H9 (cell line): ENCODE measurements around the gene APOH. TPM values are rescaled to one million over a fixed set of nuclear protein-coding genes. Genes with fewer than 3 reads are reported as not detected.

ENCODE experiments used
- DNase-seq: peaks from one replicate; pipeline ENCODE4 v3.0.0-alpha.2; 2017
- H2AFZ ChIP-seq: one replicate; pipeline ENCODE4 v1.6.1; 2013; ENCODE audit warnings: mild to moderate bottlenecking, low read length, control low read depth, moderate library complexity
- H2AK5ac ChIP-seq: 2 replicates; pipeline ENCODE4 v1.6.1; 2013; ENCODE audit warnings: low read length, control low read depth, mixed read lengths; ENCODE audit not compliant: insufficient read length
- H2BK120ac ChIP-seq: one replicate; pipeline ENCODE4 v1.6.1; 2013; ENCODE audit warnings: low read depth, mild to moderate bottlenecking, low read length, control low read depth, inconsistent platforms; ENCODE audit not compliant: poor library complexity, severe bottlenecking
- H2BK12ac ChIP-seq: 2 replicates; pipeline ENCODE4 v1.6.1; 2013; ENCODE audit warnings: low read length, control low read depth, mixed read lengths, low read depth; ENCODE audit not compliant: insufficient read length
- H2BK15ac ChIP-seq: 2 replicates; pipeline ENCODE4 v1.6.1; 2013; ENCODE audit warnings: low read depth, low read length, control low read depth
- H2BK20ac ChIP-seq: one replicate; pipeline ENCODE4 v1.6.1; 2013; ENCODE audit warnings: low read depth, mild to moderate bottlenecking, low read length, control low read depth, inconsistent platforms; ENCODE audit not compliant: poor library complexity, severe bottlenecking
- H2BK5ac ChIP-seq: 2 replicates; pipeline ENCODE4 v1.6.1; 2013; ENCODE audit warnings: low read length, control low read depth, mixed read lengths; ENCODE audit not compliant: insufficient read length
- H3K14ac ChIP-seq: 2 replicates; pipeline ENCODE4 v1.6.1; 2013; ENCODE audit warnings: low read length, control low read depth; ENCODE audit not compliant: insufficient read depth
- H3K18ac ChIP-seq: 2 replicates; pipeline ENCODE4 v1.6.1; 2013; ENCODE audit warnings: low read depth, mild to moderate bottlenecking, mixed read lengths, low read length, control low read depth; ENCODE audit not compliant: insufficient read length
- H3K23ac ChIP-seq: 2 replicates; pipeline ENCODE4 v1.6.1; 2013; ENCODE audit warnings: low read length, control low read depth, mixed read lengths, low read depth; ENCODE audit not compliant: insufficient read length
- H3K23me2 ChIP-seq: 2 replicates; pipeline ENCODE4 v1.6.1; 2013; ENCODE audit warnings: low read depth, mild to moderate bottlenecking, mixed read lengths, low read length, control low read depth; ENCODE audit not compliant: insufficient read length, poor library complexity, severe bottlenecking
- H3K27ac ChIP-seq: 2 replicates; pipeline ENCODE4 v1.5.1; 2013; ENCODE audit warnings: low read length, control low read depth, mixed read lengths, low read depth; ENCODE audit not compliant: insufficient read length
- H3K27me3 ChIP-seq: 2 replicates; pipeline ENCODE4 v1.6.1; 2013; ENCODE audit warnings: low read length, control low read depth, inconsistent platforms; ENCODE audit not compliant: insufficient read depth
- H3K4ac ChIP-seq: 2 replicates; pipeline ENCODE4 v1.6.1; 2013; ENCODE audit warnings: low read depth, mild to moderate bottlenecking, control low read depth, inconsistent platforms, low read length, moderate library complexity
- H3K4me1 ChIP-seq: 2 replicates; pipeline ENCODE4 v1.6.1; 2013; ENCODE audit warnings: low read length, control low read depth, inconsistent platforms; ENCODE audit not compliant: insufficient read depth
- H3K4me2 ChIP-seq: 2 replicates; pipeline ENCODE4 v1.6.1; 2013; ENCODE audit warnings: low read length, control low read depth, mixed read lengths; ENCODE audit not compliant: insufficient read length, insufficient read depth
- H3K56ac ChIP-seq: 2 replicates; pipeline ENCODE4 v1.6.1; 2013; ENCODE audit warnings: low read depth, mild to moderate bottlenecking, mixed read lengths, low read length, control low read depth; ENCODE audit not compliant: insufficient read length
- H3K79me1 ChIP-seq: 2 replicates; pipeline ENCODE4 v1.6.1; 2013; ENCODE audit warnings: low read depth, mild to moderate bottlenecking, moderate library complexity, low read length, control low read depth, inconsistent platforms; ENCODE audit not compliant: insufficient read depth, poor library complexity, severe bottlenecking
- H3K79me2 ChIP-seq: 2 replicates; pipeline ENCODE4 v1.6.1; 2013; ENCODE audit warnings: low read length, control low read depth, inconsistent platforms; ENCODE audit not compliant: insufficient read depth
- H3K9ac ChIP-seq: 2 replicates; pipeline ENCODE4 v1.6.1; 2013; ENCODE audit warnings: low read length, control low read depth, mixed read lengths; ENCODE audit not compliant: insufficient read length; ENCODE audit errors: extremely low read depth
- H3K9me3 ChIP-seq: one replicate; pipeline ENCODE4 v1.6.1; 2013; ENCODE audit warnings: low read depth, low read length, inconsistent platforms; ENCODE audit not compliant: control insufficient read depth
- H3T11ph ChIP-seq: one replicate; pipeline ENCODE4 v1.6.1; 2013; ENCODE audit warnings: mild to moderate bottlenecking, low read length, control low read depth, inconsistent platforms
- H4K20me1 ChIP-seq: one replicate; pipeline ENCODE4 v1.6.1; 2013; ENCODE audit not compliant: control insufficient read depth, insufficient read length, insufficient read depth
- H4K5ac ChIP-seq: 2 replicates; pipeline ENCODE4 v1.6.1; 2013; ENCODE audit warnings: low read depth, mild to moderate bottlenecking, mixed read lengths, low read length, control low read depth; ENCODE audit not compliant: insufficient read length
- H4K8ac ChIP-seq: replicated peaks from 2 replicates; pipeline ENCODE4 v1.6.1; 2013; ENCODE audit warnings: low read length, control low read depth, mixed read lengths, low read depth; ENCODE audit not compliant: insufficient read length
- H4K91ac ChIP-seq: 2 replicates; pipeline ENCODE4 v1.6.1; 2013; ENCODE audit warnings: low read depth, mild to moderate bottlenecking, moderate library complexity, mixed read lengths, low read length, control low read depth; ENCODE audit not compliant: insufficient read length
- H3K27ac Mint-ChIP-seq, 3 experiments: 2 replicates in 2 of 3; 3 replicates in 1 of 3; pipeline ENCODE4 v1.8.0; 2020 to 2021; ENCODE audit warnings: mixed read lengths in 3 of 3, mild to moderate bottlenecking in 1 of 3, moderate library complexity in 1 of 3
- H3K27me3 Mint-ChIP-seq: 2 replicates; pipeline ENCODE4 v1.8.0; 2021; ENCODE audit warnings: low read depth, mild to moderate bottlenecking, moderate library complexity, mixed read lengths
- H3K36me3 Mint-ChIP-seq, 3 experiments: 2 replicates in 2 of 3; 3 replicates in 1 of 3; pipeline ENCODE4 v1.8.0; 2020 to 2021; ENCODE audit warnings: low read depth in 3 of 3, mixed read lengths in 3 of 3; ENCODE audit not compliant: insufficient read depth in 1 of 3
- H3K4me1 Mint-ChIP-seq, 2 experiments: 2 replicates each; pipeline ENCODE4 v1.8.0; 2020; ENCODE audit warnings: mixed read lengths in 2 of 2
- H3K4me3 Mint-ChIP-seq, 2 experiments: 2 replicates in 1 of 2; 3 replicates in 1 of 2; pipeline ENCODE4 v1.8.0; 2020 to 2021; ENCODE audit warnings: mild to moderate bottlenecking in 2 of 2, mixed read lengths in 2 of 2, moderate library complexity in 1 of 2
- H3K9me3 Mint-ChIP-seq, 2 experiments: 2 replicates in 1 of 2; 3 replicates in 1 of 2; pipeline ENCODE4 v1.8.0; 2020; ENCODE audit warnings: mild to moderate bottlenecking in 2 of 2, mixed read lengths in 2 of 2, moderate library complexity in 1 of 2
- CTCF ChIP-seq: fragments of 200-600 bp; sonication (generic); conservative IDR thresholded peaks from 3 replicates; pipeline ENCODE4 v1.8.0; 2021; ENCODE audit warnings: antibody characterized with exemption, mild to moderate bottlenecking
- WGBS: extraction: QIAGEN DNeasy Blood & Tissue Kit; methylation state at CpG from one replicate; pipeline ENCODE4 v1.1.7; 2013; ENCODE audit warnings: missing lambda C conversion rate, low lambda C conversion rate, mixed read lengths; ENCODE audit not compliant: insufficient read length; ENCODE audit errors: extremely low coverage; 5-methylcytosine and 5-hydroxymethylcytosine counted together
- total RNA-seq: library from RNA; stranded (reverse); gene quantifications from 2 replicates; pipeline ENCODE4 v1.2.1, GENCODE V29; 2021

The APOH gene
- total RNA-seq, 1 experiment from 2014 or later = not detected

GRCh38 chr17:66172144-66172543 is 57.1 kb downstream of the APOH start:
- H3K4me2 ChIP-seq = no peak overlapping the region
- no peak for DNase-seq
- no peaks in the 10 kb centered on the region for H3K23me2 ChIP-seq
- Mint-ChIP-seq H3K4me3 (no peak overlapping the region), H3K27me3 (no peaks in the 10 kb centered on the region), H3K9me3 (no peaks in the 10 kb centered on the region), H3K4me1 (no peaks in the 10 kb centered on the region), H3K27ac (no peak overlapping the region), H3K36me3 (0 out of 7 replicates have a peak, but pooled peaks cover 0 to 3% (median 0%) of the 10 kb centered on the region in 3 experiments)
- no peak overlapping the region for H3K9ac ChIP-seq
- H3K14ac ChIP-seq = no peak overlapping the region
- H2BK5ac ChIP-seq = no peak overlapping the region
- H3K27ac ChIP-seq = no peak overlapping the region
- no peaks in the 10 kb centered on the region for H3K4me1 ChIP-seq
- no peak overlapping the region for H3K56ac ChIP-seq
- WGBS = no CpG with 5 or more reads among the region's 5 CpGs
- no peak overlapping the region for H2AK5ac ChIP-seq
- no peak overlapping the region for H4K5ac ChIP-seq
- H2BK20ac ChIP-seq = no peak overlapping the region
- H4K8ac ChIP-seq = no peak overlapping the region
- H3K18ac ChIP-seq = no peak overlapping the region
- no peak overlapping the region for H3T11ph ChIP-seq
- no peak overlapping the region for H3K23ac ChIP-seq
- H4K91ac ChIP-seq = no peak overlapping the region
- no peak overlapping the region for H2BK12ac ChIP-seq
- H2BK120ac ChIP-seq = no peak overlapping the region
- TF ChIP-seq CTCF = no peak
- no peaks in the 10 kb centered on the region for H3K9me3 ChIP-seq
- H3K79me1 ChIP-seq = no peaks in the 10 kb centered on the region
- H3K27me3 ChIP-seq = no peaks in the 10 kb centered on the region
- H2BK15ac ChIP-seq = no peak overlapping the region
- H4K20me1 ChIP-seq = no peaks in the 10 kb centered on the region
- H3K79me2 ChIP-seq = no peaks in the 10 kb centered on the region
- no peak overlapping the region for H2AFZ ChIP-seq
- no peak overlapping the region for H3K4ac ChIP-seq
